ENCODE measurements around the gene GAB3.
"Not testable (repeated sequence)": the region's sequence is repeated elsewhere in the genome, so short reads cannot be mapped to it uniquely, and the experiment has no call there.

The GAB3 gene

GRCh38 chrX:154654372-154654771, 96.5 kb downstream of the GAB3 start:
- DNase-seq, result no peak

- DNase-seq, result not testable (repeated sequence)
These were observed 97.5 kb downstream of the GAB3 start, which contains the start of gene CTAG2 for GRCh38 chrX:154653413-154653812. CTAG2 (minus strand) TSS chrX:154653579; CDS start chrX:154653515, 64 bp downstream.

GRCh38 chrX:154653048-154653401, 97.9 kb downstream of the GAB3 start:
- DNase-seq, result no peak

GRCh38 chrX:154652311-154653047, 98.4 kb downstream of the GAB3 start:
- DNase-seq, result no peak

GRCh38 chrX:154650221-154650510, 100.7 kb downstream of the GAB3 start:
- DNase-seq, result no peak

- DNase-seq, result no peak
These were observed 101.2 kb downstream of the GAB3 start for GRCh38 chrX:154649503-154650220.

- DNase-seq, result no peak
These were observed 101.9 kb downstream of the GAB3 start for GRCh38 chrX:154648931-154649330.

GRCh38 chrX:154645745-154646378, 105.0 kb downstream of the GAB3 start:
- DNase-seq, result not testable (repeated sequence)

GRCh38 chrX:154643708-154644107, 107.2 kb downstream of the GAB3 start:
- DNase-seq, result not testable (repeated sequence)

GRCh38 chrX:154641740-154642139, 109.1 kb downstream of the GAB3 start:
- not testable (repeated sequence) for DNase-seq

GRCh38 chrX:154633661-154634060, 117.2 kb downstream of the GAB3 start:
- not testable (repeated sequence) for DNase-seq

- DNase-seq, result not testable (repeated sequence)
These were observed 119.9 kb downstream of the GAB3 start for GRCh38 chrX:154630949-154631348.

GRCh38 chrX:154628960-154629359, 121.9 kb downstream of the GAB3 start:
- not testable (repeated sequence) for DNase-seq
